Fibroblast of the conjunctiva (primary cell): ENCODE measurements around the gene AKNA.

ENCODE experiments used
- DNase-seq: peaks from one replicate; pipeline ENCODE4 v3.0.0-alpha.2; 2010; ENCODE audit warnings: low read depth

AKNA gene

DNA sequence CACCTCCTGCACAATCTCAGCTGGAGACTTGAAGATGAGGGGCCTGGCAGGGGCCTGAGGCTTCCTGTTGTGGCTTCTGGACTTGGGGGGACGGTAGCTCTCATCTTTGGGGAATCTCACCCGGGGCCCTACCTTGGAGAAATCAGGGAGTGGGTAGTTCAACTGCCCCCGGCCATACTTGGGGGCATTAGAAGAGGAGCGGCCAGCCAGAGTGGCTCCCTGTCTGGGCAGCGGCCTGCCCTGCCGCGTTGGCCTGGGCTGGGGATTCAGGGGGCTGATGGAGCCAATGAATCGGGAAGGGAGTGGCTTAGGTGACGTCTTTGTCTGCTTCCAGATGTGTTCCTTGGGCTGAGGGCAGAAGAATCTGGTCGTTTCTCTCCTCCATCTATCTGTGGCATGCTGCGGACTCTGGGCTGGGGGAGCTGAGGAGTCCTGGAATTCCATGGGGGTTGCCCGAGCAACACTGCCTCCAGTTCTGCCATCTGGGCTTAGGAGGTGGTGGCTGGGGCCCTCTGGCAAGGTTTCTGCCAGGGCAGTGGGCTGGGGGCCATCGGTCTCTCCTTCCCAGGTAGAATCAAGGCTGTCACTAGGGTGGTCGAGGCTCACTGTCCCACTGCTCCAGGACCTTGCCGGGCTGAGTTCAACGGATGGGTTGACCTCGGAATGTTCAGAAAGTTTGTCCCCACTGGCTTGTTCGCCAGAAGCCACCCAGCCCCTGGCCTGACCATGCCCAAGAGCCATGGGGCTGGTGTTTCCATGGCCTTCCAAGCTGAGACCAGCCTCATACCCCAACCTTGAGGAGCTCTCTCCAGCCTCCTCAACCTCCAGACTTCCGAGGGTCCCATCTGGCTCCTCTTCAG, 11.0 kb downstream of the AKNA start:
- DNase-seq, result no peak

DNA sequence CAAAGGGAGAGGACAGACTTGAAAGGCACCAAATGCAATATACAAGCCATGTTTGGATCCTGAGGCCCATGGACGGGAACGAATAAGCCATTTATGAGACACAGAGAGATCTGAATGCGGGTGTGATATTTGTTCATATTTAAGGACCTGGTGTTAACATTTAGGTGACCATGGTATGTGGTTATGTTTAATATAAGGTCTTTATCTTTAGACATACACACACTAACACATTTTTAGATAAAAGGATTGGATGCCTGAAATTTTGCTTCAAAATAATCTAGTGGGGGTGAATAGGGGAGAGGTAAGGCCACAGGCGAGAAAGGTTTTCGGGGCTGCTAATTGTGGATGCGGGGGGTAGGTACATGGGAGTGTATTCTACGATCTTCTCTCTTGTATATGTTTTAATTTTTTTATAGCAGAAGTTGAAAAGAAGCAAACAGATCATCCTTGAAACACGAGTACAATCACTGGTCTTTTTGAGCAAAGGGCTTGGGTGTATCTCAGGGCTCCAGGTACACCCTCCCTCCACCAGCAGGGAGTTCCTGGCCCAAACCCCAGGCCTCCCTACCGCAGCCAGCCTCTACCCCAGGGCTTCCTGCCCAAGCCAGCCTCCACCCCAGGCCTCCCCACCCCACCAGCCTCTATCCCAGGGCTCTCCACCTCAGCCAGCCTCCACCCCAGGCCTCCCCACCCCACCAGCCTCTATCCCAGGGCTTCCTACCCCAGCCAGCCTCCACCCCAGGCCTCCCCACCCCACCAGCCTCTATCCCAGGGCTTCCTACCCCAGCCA, 12.2 kb downstream of the AKNA start:
- no peak for DNase-seq

DNA sequence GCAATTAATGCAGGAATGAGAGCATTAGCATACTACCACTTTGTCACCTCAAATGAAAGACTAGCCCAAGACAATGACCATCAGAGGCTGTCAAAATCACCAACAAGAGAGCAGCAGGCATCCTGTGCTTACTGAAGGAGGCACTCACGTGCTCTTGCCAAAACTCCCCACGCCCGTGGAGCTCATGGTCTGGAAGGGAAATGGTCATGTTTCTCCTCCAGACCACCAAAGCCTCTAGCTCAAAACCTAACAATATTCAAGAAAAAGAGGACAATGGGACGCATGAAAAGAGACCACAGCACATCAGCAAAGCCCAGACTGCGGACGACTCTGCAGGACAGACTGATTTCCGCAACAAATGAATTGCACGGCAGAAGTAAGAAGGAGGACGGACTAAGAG, 12.8 kb downstream of the AKNA start:
- no peak for DNase-seq

DNA sequence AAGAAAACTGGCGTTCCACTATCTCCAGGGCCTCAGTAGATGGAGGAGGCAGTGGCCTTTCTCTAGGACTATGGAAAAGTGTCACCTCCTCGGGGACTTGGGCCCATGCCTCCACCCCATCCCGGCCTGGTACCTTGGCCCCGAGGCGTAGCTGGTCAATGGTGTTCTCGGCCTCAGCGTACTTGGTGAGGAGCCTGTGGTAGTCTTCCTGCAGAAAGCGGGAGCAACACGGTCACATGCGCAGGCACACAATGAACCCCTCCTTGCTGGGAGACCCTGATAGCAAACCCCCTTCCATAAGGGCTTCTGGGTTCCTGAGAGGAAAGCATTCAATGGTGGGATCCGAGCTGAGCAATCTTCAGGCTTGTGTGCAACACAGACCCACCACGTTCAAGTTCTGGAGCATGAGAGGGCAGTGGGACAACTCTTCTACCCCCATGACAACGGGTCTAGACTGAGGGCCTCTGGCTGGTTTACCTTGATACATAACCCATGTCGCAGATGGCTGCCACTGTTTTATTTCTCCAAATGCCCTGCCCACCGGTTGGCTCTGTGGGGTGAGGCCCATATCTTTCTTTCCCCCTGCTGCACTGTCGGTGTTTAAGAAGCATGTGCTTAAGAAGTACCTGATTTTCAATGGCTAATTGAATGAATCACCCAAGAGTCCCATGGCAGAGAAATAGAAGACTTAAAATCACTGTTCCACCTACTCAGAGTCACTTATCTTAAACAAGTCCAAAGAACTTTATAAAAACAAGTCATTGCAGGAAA, 13.6 kb downstream of the AKNA start:
- DNase-seq, result no peak

DNA sequence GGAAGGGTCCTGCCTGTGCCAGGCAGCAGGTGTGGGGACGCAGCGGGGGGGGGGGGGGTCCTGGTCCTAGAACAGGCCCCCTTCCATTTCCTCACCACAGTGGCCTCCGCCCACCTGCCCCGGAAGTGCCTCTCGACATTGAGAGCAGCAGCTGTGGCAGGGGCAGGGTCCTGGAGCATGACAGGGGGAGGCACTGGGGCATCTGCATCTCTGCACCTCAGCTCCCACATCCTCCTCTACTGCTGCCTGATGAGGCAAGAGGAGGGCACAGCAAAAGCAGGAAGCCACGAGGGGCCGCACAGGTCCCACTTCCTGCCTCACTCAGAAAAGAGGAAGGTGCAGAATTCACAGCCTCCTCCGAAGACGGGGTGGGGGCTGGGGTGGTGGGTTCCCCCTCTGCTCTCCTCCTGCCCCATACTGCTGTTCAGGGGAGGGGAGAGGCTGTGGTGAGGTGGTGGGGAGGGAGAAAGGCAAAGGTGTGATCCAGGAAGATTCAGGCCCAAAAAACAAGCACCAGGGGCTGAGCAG, 14.8 kb downstream of the AKNA start:
- DNase-seq, result no peak

DNA sequence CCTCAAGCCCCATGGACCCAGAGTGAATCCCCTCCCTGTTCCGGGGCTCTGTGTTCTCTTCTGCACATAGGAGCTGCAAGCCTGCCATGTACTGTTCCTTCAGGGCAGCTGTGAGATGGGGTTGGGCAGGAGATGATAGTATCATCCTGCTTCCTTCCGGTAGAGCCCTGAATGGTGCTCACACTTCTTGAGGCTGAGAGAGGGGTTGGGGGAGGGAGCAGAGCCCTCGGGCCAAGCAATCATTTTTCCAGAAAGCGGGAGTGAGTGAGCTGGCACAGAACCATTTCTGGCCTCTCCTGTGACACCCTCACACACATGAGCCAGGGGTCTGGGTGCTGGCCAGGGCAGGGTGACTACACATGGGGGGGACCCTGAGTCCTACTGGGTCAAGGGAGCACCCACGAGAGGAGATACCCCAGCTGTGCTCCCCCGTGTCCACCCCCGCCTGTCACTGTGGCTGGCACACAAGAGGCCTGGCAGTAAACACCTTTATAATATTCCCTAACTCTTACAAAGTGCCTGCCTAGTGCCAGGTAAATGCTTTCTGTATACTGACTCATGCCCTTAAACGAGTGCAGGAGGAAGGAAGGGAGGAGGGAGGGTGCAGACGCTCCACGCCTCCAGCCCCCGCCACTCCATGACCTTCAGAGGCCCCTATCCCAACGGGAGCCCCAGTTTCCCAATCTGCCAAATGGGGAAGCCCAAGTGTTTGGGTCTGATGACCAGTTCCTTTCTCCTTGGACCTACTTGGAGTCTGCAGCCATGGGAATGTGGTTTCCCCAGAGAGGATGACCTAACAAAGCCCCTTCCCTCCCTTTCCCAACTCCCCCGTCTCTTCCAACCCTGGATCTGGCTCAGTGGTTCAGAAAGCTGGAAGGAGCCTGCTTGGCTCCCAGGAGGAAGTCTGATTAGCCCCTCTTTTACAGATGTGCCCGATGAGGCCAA, 15.5 kb downstream of the AKNA start:
- no peak for DNase-seq

DNA sequence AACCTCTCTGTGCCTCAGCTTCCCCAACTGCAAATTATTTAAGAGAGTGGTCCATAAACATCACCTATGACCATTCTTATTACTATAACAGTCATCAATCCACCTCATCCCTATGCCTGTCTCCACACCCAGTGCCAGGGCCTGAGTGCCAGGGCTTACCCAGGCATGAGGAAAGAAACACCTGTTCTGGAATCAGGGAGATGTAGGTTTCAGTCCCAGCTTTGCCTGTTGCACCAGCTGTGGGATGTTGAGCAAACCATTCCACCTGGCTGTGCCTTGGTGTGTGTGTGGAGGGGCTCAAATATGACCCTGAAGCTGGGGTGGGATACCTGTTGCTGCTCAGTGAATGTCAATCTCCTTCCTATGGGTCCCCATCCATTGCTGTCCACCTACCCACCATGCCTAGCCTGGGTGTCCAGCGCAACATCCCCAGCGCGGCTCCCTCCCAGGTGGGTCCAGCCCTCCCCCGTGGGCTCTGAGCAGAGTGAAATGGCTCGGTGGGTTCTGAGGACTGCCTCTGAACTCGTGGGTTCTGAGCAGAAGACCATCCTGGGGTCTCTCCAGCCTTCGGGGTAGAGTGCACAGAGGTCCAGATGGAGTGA, 16.3 kb downstream of the AKNA start:
- no peak for DNase-seq

DNA sequence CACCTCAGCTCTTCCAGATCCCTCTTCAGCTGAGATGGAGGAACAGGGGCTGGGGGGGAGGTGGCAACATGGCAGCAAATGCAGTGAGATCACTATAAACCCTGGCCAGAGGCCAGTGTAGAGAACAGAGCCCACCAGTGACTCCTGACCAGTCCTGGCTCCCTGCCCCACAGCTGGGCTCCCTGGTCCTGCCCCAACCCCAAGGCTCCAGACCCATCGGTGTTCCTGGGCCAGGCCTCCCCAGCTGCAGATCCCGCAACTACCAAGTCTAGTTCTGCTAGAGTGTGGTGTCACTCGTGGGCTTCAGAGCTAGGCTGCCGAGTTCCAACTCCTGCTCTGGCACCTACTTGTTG, 16.8 kb downstream of the AKNA start:
- DNase-seq, result no peak

DNA sequence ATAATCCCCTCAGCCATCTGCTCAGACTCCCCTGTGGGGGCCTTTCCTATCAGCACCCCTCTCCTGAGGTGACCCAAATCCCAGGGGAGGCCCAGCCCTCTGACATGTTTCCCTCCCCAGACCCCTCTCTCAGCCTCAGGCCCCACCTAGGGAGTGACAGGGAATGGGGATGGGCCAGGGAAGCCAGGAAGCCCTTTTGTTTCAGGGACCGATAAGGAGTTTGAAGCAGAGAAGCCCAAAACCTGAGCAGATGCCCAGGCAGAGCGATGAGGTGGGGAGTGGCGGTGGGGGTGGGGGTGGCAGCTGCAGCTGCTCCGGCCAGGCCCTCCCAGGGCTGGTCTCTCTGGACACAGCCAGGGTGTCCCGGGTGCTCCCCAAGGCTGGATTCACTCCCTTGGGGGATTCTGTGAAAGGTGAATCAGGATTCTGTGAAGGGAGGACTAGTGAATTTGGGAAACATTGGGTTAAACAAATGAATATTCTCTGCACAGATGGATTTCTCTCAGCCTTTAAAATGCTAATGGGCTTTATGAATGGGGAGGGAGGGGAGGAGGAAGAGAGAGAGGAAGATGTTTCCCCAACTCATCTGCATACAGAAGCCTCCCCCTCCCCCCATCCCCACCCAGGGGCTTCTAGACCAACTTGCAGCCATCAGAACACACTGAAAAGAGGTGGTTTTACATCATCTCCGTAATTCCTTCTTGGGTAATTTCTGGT, 17.4 kb downstream of the AKNA start:
- DNase-seq, result no peak

DNA sequence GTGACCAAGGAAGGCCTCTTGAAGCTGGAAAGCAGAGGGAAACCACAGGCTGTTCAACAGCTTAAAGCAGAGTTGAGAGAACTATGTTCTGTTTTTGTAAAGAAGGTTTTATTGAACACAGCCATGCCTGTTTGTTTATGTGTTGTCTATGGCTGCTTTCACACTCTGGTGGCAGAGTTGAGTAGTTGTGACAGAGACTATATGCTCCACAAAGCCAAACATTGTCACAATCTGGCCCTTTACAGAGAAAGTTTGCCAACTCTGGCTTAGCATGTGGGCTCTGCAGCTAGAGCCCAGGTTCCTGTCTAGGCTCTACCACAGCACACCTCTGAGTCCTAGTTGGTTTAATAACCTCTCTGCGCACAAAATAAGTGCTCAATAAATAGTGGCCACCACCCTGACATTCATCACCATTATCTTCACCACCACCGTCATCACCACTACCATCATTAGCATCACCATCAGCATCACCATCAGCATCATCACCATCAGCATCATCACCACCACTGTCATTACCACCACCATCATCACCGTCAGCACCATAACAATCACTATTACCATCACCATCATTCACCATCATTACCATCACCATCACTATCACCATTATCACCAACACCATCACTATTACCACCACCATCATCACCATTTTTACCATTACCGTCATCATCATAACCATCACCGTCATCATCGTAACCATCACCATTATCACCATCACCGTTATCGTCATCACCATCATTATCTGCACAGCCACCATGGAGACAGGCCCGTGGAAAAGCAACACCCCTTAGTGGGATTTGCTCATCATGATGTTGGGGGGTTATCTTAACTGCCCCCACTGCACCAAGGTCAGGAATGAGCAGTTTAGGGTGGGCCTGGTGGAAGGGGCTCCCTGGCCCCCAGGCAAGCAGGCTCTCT, 18.3 kb downstream of the AKNA start:
- DNase-seq, result no peak

DNA sequence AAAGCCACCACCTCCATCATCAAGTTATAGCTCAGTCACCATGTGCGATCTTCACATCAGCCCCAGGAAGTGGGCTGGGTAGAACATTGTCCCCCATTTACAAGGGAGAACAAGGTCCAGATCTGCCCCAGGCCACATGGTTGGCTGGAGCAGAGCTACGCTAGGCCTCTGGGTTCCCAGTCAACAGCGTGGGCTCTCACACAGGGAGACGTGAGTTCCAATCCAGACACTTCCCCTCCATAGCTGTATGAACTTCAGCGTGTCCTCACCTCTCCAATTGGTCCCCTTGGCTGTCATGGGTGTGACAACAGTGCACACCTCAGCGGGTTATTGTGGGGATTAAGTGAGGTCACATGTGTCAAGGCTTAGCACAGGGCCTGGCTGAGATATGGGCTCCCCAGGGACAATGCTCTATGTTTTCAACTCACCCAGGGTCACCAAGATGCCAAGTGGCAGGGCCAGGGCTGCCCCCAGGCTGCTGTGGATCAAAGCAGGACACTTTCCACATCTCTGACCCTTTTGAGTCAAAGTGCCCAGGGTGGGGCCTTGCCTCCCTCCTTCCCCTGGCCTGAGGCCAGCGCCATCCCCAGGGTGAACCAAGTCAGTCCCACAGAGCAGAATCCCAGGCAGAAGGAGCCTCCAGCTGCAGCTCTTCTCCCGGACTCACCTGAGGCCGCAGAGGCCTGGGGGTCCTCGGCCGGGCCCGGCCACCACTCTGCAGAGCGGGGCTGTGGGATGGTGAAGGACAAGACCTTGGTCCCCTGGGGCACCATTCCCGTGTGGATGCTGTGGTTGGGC, 19.8 kb downstream of the AKNA start:
- DNase-seq, result no peak

DNA sequence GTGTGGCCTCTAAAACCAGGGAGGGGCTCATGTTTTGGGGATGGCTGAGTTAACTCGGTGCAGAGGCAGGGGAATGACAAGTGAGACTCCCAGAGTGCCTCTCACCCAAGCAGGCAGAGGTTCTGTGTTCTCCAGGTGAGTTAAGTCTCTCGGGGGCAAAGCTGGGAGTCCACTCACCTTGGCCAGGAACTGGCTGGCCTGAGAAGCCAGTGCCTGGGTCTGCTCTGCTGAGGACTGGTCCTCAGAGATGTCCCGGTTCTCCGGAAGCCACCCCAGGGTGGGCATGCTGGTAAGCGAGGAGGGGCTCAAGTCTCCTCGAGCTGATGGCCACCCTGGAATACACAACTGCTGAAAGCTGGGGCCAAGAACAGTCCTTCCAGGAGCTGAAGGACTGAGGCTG, 20.4 kb downstream of the AKNA start:
- DNase-seq, result no peak

DNA sequence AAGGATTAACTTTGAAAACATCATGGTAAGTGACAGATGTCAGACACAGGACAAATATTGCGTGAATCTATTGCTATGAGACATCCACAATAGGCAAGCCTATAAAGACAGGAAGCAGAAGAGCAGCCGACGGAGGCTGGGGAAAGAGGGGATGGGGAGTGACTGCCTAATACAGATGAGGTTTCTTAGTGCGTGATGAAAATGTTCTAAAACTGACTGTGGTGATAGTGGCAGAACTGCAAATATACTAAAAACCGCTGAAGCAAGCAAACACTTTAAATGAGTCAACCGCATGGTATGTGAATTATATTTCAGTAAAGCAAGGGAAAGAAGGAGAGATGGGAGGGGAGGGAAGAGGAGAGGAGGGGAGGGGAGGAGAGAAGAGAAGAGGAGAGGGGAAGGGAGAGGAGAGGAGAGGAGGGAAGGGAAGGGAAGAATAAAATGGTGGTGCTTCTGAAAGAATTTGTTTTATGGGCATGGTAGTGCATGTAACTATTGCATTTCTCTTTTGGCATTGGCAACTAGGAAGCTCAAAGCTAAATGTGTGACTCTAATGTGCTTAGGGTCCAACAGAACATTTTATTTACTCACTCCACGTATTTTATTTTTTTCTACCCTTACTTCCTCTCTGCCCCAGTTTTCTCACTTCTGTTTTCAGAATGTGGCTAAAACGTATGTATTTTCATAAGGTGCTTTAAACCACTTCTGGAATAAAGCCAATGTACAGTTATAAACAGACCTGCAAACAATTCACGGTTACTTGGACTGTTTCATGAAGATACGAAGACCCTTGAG, 21.3 kb downstream of the AKNA start:
- DNase-seq, result peak; percentile 60

DNA sequence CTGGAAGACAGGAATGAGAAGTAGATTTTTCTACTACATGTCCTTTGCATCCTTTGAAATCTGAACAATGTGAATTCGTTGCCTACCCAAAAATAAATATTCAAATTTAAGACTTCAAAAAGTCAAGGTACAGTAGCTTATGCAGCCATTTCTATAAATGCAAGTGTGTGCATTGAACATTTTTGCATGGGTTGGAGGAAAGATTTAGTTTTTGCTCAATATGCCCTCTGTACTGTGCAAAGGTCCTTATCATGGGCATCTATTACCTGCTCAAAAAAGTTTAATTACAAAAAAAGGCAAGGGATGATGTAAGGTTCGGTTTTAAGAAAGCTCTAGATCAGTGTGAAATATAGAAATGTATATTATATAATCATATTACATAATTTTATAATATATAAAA, 22.6 kb downstream of the AKNA start:
- no peak for DNase-seq

DNA sequence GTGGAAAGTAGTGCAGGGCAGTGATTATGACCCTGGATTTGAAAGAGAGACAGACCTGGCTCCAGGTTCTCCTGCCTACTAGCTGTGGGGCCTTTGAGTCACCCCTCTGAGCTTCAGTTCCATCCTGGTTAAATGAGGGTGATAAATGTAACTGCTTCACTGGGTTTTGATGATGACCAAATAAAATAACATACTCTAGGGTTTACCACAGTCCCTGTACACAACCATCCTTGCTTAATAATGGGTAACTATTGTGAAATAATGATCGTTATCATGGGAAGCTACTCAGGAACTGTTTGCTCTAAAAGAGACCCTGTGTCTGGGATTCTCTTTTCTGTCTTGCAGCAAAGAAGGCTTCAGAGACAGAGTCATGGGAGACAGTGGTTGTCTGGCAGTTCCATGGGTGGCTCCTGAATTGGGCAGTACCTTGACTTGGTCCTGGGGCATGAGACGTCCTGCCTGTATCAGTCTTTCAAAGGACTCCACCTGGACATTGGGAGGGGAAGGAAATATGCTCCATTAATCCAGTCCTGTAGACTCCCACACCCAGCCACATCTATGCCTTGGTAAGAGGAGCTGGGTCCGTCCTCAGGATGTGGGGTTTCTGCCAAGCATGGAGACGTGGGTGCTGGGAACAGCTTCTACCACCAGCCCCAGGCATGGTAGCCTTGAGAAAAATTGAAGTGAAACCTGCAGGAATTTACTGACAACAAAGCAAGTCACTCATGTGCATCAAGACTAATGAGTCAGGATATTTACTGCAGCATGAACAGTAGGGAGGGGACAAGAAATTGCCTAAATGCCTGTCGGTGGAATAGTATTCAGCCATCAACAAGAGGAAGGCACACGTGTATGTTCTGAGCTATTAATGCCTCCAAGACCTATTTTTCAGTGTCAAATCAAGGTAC, 23.4 kb downstream of the AKNA start:
- peak; percentile 28 for DNase-seq

DNA sequence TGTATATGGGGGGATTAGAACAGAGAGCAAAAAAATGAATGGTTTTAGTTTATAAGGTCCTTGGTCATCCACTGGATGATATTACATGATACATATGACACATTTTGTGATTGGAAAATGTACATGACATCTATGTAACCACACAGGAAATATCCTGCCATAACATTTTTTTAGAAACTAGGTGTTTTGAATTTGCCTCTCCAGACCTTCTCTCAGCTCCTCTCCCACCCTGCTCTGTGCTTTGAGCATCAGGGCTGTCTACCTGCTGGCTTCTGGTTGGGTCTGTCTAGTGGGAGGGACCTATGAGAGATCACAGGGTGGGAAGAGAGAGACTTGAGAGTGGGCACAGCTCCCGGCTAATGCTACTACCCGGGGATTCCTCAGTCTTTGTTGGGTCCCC, 24.4 kb downstream of the AKNA start:
- DNase-seq, result no peak
